WTC11 (cell line): Measurements from ENCODE around the gene TRPM7.

Experiments
- CBFB ChIP-seq: sonication (generic); formaldehyde crosslinking; IDR thresholded peaks from 2 replicates; pipeline ENCODE4 v1.8.1; 2022; ENCODE audit warnings: mild to moderate bottlenecking, low read depth, missing genetic modification reagents
- NR2C2 ChIP-seq: sonication (generic); formaldehyde crosslinking; IDR thresholded peaks from 2 replicates; pipeline ENCODE4 v1.8.0; 2022; ENCODE audit warnings: mild to moderate bottlenecking, missing genetic modification reagents
- RELA ChIP-seq: sonication (generic); formaldehyde crosslinking; IDR thresholded peaks from 2 replicates; pipeline ENCODE4 v1.8.1; 2022; ENCODE audit warnings: missing genetic modification reagents, mild to moderate bottlenecking, borderline replicate concordance
- SMAD3 ChIP-seq: sonication (generic); formaldehyde crosslinking; IDR thresholded peaks from 2 replicates; pipeline ENCODE4 v1.8.0; 2022; ENCODE audit warnings: missing genetic modification reagents, mild to moderate bottlenecking, borderline replicate concordance
- ZBTB21 ChIP-seq: sonication (generic); formaldehyde crosslinking; IDR thresholded peaks from 2 replicates; pipeline ENCODE4 v1.8.1; 2023; ENCODE audit warnings: mild to moderate bottlenecking, missing genetic modification reagents, borderline replicate concordance
- ZNF121 ChIP-seq: sonication (generic); formaldehyde crosslinking; IDR thresholded peaks from 2 replicates; pipeline ENCODE4 v1.8.0; 2023; ENCODE audit warnings: missing genetic modification reagents
- ZNF317 ChIP-seq: sonication (generic); formaldehyde crosslinking; IDR thresholded peaks from 2 replicates; pipeline ENCODE4 v1.8.1; 2023; ENCODE audit warnings: low read depth, mild to moderate bottlenecking, moderate library complexity, missing genetic modification reagents, borderline replicate concordance
- TF ChIP-seq, protein P1 (sequence below): fragments of 200-600 bp; IDR thresholded peaks from 2 replicates; pipeline ENCODE4 v1.8.0; 2022; ENCODE audit warnings: antibody characterized with exemption
- TF ChIP-seq, protein P2 (sequence below): sonication (generic); formaldehyde crosslinking; IDR thresholded peaks from 2 replicates; pipeline ENCODE4 v1.8.0; 2022; ENCODE audit warnings: mild to moderate bottlenecking, missing genetic modification reagents
- TF ChIP-seq, protein P3 (sequence below): sonication (generic); formaldehyde crosslinking; conservative IDR thresholded peaks from 2 replicates; pipeline ENCODE4 v1.8.1; 2022; ENCODE audit warnings: mild to moderate bottlenecking, missing genetic modification reagents
- TF ChIP-seq, protein P4 (sequence below): sonication (generic); formaldehyde crosslinking; IDR thresholded peaks from 2 replicates; pipeline ENCODE4 v1.8.1; 2022; ENCODE audit warnings: low read depth, mild to moderate bottlenecking, moderate library complexity, missing genetic modification reagents, borderline replicate concordance
- TF ChIP-seq, protein P5 (sequence below): sonication (generic); formaldehyde crosslinking; IDR thresholded peaks from 2 replicates; pipeline ENCODE4 v1.8.1; 2023; ENCODE audit warnings: mild to moderate bottlenecking, missing genetic modification reagents

DNA sequence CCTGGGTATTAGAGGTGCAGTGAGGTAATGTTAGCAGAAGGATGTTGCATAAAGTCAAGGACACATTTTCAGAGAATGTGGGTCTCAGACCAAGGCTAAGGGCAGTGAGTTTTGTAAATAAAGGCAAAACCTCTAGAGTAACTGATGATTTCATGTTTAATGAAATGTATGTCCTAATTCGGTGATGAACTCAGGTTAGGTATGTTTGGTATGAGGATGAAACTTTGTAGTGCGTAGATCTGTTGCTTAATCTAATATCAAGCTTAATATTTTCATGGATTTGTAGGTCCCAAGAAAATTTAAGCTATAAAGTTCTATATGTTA lies 143.7 kb downstream of the TRPM7 start:
- TF ChIP-seq, protein P1, sequence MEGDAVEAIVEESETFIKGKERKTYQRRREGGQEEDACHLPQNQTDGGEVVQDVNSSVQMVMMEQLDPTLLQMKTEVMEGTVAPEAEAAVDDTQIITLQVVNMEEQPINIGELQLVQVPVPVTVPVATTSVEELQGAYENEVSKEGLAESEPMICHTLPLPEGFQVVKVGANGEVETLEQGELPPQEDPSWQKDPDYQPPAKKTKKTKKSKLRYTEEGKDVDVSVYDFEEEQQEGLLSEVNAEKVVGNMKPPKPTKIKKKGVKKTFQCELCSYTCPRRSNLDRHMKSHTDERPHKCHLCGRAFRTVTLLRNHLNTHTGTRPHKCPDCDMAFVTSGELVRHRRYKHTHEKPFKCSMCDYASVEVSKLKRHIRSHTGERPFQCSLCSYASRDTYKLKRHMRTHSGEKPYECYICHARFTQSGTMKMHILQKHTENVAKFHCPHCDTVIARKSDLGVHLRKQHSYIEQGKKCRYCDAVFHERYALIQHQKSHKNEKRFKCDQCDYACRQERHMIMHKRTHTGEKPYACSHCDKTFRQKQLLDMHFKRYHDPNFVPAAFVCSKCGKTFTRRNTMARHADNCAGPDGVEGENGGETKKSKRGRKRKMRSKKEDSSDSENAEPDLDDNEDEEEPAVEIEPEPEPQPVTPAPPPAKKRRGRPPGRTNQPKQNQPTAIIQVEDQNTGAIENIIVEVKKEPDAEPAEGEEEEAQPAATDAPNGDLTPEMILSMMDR, result no peak
- TF ChIP-seq, protein P2, sequence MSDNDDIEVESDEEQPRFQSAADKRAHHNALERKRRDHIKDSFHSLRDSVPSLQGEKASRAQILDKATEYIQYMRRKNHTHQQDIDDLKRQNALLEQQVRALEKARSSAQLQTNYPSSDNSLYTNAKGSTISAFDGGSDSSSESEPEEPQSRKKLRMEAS (CRISPR knock-in tag), result no peak
- TF ChIP-seq SMAD3, result no peak
- TF ChIP-seq ZNF121 (CRISPR knock-in tag), result no peak
- TF ChIP-seq CBFB (CRISPR knock-in tag), result no peak
- TF ChIP-seq, protein P3, sequence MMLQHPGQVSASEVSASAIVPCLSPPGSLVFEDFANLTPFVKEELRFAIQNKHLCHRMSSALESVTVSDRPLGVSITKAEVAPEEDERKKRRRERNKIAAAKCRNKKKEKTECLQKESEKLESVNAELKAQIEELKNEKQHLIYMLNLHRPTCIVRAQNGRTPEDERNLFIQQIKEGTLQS (CRISPR knock-in tag), result no peak
- TF ChIP-seq, protein P4, sequence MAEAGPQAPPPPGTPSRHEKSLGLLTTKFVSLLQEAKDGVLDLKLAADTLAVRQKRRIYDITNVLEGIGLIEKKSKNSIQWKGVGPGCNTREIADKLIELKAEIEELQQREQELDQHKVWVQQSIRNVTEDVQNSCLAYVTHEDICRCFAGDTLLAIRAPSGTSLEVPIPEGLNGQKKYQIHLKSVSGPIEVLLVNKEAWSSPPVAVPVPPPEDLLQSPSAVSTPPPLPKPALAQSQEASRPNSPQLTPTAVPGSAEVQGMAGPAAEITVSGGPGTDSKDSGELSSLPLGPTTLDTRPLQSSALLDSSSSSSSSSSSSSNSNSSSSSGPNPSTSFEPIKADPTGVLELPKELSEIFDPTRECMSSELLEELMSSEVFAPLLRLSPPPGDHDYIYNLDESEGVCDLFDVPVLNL, result no peak
- no peak for TF ChIP-seq ZNF317 (CRISPR knock-in tag)
- TF ChIP-seq ZBTB21, result no peak
- TF ChIP-seq, protein P5, sequence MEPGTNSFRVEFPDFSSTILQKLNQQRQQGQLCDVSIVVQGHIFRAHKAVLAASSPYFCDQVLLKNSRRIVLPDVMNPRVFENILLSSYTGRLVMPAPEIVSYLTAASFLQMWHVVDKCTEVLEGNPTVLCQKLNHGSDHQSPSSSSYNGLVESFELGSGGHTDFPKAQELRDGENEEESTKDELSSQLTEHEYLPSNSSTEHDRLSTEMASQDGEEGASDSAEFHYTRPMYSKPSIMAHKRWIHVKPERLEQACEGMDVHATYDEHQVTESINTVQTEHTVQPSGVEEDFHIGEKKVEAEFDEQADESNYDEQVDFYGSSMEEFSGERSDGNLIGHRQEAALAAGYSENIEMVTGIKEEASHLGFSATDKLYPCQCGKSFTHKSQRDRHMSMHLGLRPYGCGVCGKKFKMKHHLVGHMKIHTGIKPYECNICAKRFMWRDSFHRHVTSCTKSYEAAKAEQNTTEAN (CRISPR knock-in tag), result no peak
- TF ChIP-seq RELA (CRISPR knock-in tag), result no peak
- TF ChIP-seq NR2C2 (CRISPR knock-in tag), result no peak
